ENCODE measurements around the gene DUSP10.

- TF ChIP-seq CTCF (IDR thresholded peaks at IDR 0.05) (no peak), ZFX (IDR thresholded peaks at IDR 0.05; ENCODE audit: borderline replicate concordance) (no peak)
Measured at GRCh38 chr1:221739677-221740025, 2.2 kb downstream of the DUSP10 start.
